Measurements from ENCODE around the gene DEDD.

DEDD gene

GRCh38 chr1:161162806-161163205 is 30.3 kb upstream of the DEDD start:
- peak overlapping the region; percentile 79; the same call in 1 of the 2 replicates for H3K27ac ChIP-seq
- no peak for TF ChIP-seq ZFX (IDR thresholded peaks at IDR 0.05; ENCODE audit: borderline replicate concordance)
- no peak for TF ChIP-seq CTCF (IDR thresholded peaks at IDR 0.05)

GRCh38 chr1:161162052-161162451 is 29.6 kb upstream of the DEDD start:
- TF ChIP-seq ZFX (IDR thresholded peaks at IDR 0.05; ENCODE audit: borderline replicate concordance) (no peak), CTCF (IDR thresholded peaks at IDR 0.05) (no peak)
- peak overlapping the region; percentile 79; the same call in 1 of the 2 replicates for H3K27ac ChIP-seq

- TF ChIP-seq ZFX (IDR thresholded peaks at IDR 0.05; ENCODE audit: borderline replicate concordance) (no peak), CTCF (IDR thresholded peaks at IDR 0.05) (no peak)
- H3K27ac ChIP-seq: no peak overlapping the region
Observed at GRCh38 chr1:161161652-161162051, 29.2 kb upstream of the DEDD start.

GRCh38 chr1:161160671-161161145 is 28.2 kb upstream of the DEDD start:
- peak overlapping the region; percentile 78; the same call in 1 of the 2 replicates for H3K27ac ChIP-seq
- no peak for TF ChIP-seq CTCF (IDR thresholded peaks at IDR 0.05)
- TF ChIP-seq ZFX (IDR thresholded peaks at IDR 0.05; ENCODE audit: borderline replicate concordance): no peak

- TF ChIP-seq ZFX (IDR thresholded peaks at IDR 0.05; ENCODE audit: borderline replicate concordance): no peak
- no peak for TF ChIP-seq CTCF (IDR thresholded peaks at IDR 0.05)
- peak overlapping the region; percentile 78 for H3K27ac ChIP-seq
Observed at GRCh38 chr1:161159913-161160243, 27.4 kb upstream of the DEDD start.

- H3K27ac ChIP-seq: peak within 1 kb of the TSS; percentile 78
- TF ChIP-seq ZFX (IDR thresholded peaks at IDR 0.05; ENCODE audit: borderline replicate concordance): no peak
- peak; percentile 56 for TF ChIP-seq CTCF (IDR thresholded peaks at IDR 0.05)
Observed at GRCh38 chr1:161159087-161159912, 26.8 kb upstream of the DEDD start, which contains the start of gene USP21. USP21 (plus strand) TSS chr1:161159500; CDS start chr1:161160641, 1,141 bp downstream.

GRCh38 chr1:161158316-161159010 is 26.0 kb upstream of the DEDD start:
- peak overlapping the region; percentile 78 for H3K27ac ChIP-seq
- TF ChIP-seq ZFX (IDR thresholded peaks at IDR 0.05; ENCODE audit: borderline replicate concordance) (no peak), CTCF (IDR thresholded peaks at IDR 0.05) (no peak)
